Neutrophil (primary cell): ENCODE results near the gene WDR37.

Source experiments
- H3K27ac ChIP-seq: fragments of 200-600 bp; sonication (generic); 2 replicates; pipeline ENCODE4 v1.5.1; 2016; ENCODE audit warnings: mild to moderate bottlenecking, moderate library complexity
- H3K27me3 ChIP-seq: fragments of 200-600 bp; sonication (generic); 2 replicates; pipeline ENCODE4 v1.6.0; 2016; ENCODE audit warnings: mild to moderate bottlenecking
- H3K36me3 ChIP-seq: fragments of 200-600 bp; sonication (generic); 2 replicates; pipeline ENCODE4 v1.5.1; 2017
- H3K4me1 ChIP-seq, 2 experiments: fragments of 200-600 bp in 1 of 2; sonication (generic) in 1 of 2; 1 replicate in 1 of 2; 2 replicates in 1 of 2; pipeline versions ENCODE4 v1.5.1 to v1.6.1; 2013 to 2016; ENCODE audit warnings: low read depth in 1 of 2, low read length in 1 of 2, mild to moderate bottlenecking in 1 of 2, moderate library complexity in 1 of 2; ENCODE audit not compliant: control insufficient read depth in 1 of 2, insufficient read depth in 1 of 2
- H3K4me3 ChIP-seq, 2 experiments: fragments of 200-600 bp in 1 of 2; sonication (generic) in 1 of 2; 1 replicate in 1 of 2; 2 replicates in 1 of 2; pipeline ENCODE4 v1.5.1; 2013 to 2016; ENCODE audit warnings: low read depth in 1 of 2, low read length in 1 of 2, mild to moderate bottlenecking in 1 of 2, moderate library complexity in 1 of 2
- H3K9me3 ChIP-seq: fragments of 200-600 bp; sonication (generic); 2 replicates; pipeline ENCODE4 v1.5.1; 2016
- CTCF ChIP-seq: fragments of 200-600 bp; sonication (generic); IDR thresholded peaks from 2 replicates; pipeline ENCODE4 v1.5.1; 2016; ENCODE audit warnings: antibody characterized with exemption

Gene WDR37

GRCh38 chr10:1101946-1102345 lies 45.8 kb downstream of the WDR37 start:
- Histone ChIP-seq H3K4me3 (no peak overlapping the region), H3K9me3 (no peaks in the 10 kb centered on the region), H3K36me3 (peaks cover 99% of the 10 kb centered on the region), H3K27ac (no peak overlapping the region), H3K4me1 (no peaks in the 10 kb centered on the region), H3K27me3 (no peaks in the 10 kb centered on the region)
- no peak for TF ChIP-seq CTCF

GRCh38 chr10:1102416-1102815 lies 46.2 kb downstream of the WDR37 start:
- H3K27ac ChIP-seq: no peak overlapping the region
- H3K4me3 ChIP-seq: no peak overlapping the region
- H3K9me3 ChIP-seq: no peaks in the 10 kb centered on the region
- H3K36me3 ChIP-seq: peaks cover 99% of the 10 kb centered on the region
- H3K27me3 ChIP-seq: no peaks in the 10 kb centered on the region
- no peaks in the 10 kb centered on the region for H3K4me1 ChIP-seq
- no peak for TF ChIP-seq CTCF

GRCh38 chr10:1102831-1103230 lies 46.6 kb downstream of the WDR37 start:
- H3K4me1 ChIP-seq: no peaks in the 10 kb centered on the region
- no peaks in the 10 kb centered on the region for H3K9me3 ChIP-seq
- TF ChIP-seq CTCF: no peak
- no peaks in the 10 kb centered on the region for H3K27me3 ChIP-seq
- H3K27ac ChIP-seq: no peak overlapping the region
- H3K4me3 ChIP-seq: no peak overlapping the region
- peaks cover 99% of the 10 kb centered on the region for H3K36me3 ChIP-seq

GRCh38 chr10:1103551-1103950 lies 47.4 kb downstream of the WDR37 start:
- peaks cover 100% of the 10 kb centered on the region for H3K36me3 ChIP-seq
- no peaks in the 10 kb centered on the region for H3K9me3 ChIP-seq
- H3K27ac ChIP-seq: no peak overlapping the region
- TF ChIP-seq CTCF: no peak
- H3K27me3 ChIP-seq: no peaks in the 10 kb centered on the region
- H3K4me1 ChIP-seq: no peaks in the 10 kb centered on the region
- no peak overlapping the region for H3K4me3 ChIP-seq

GRCh38 chr10:1104971-1105370 lies 48.8 kb downstream of the WDR37 start:
- Histone ChIP-seq H3K4me1 (no peaks in the 10 kb centered on the region), H3K36me3 (peaks cover 100% of the 10 kb centered on the region), H3K4me3 (no peak overlapping the region), H3K27me3 (no peaks in the 10 kb centered on the region), H3K27ac (no peak overlapping the region), H3K9me3 (no peaks in the 10 kb centered on the region)
- no peak for TF ChIP-seq CTCF

- Histone ChIP-seq H3K4me3 (no peak overlapping the region), H3K4me1 (no peaks in the 10 kb centered on the region), H3K36me3 (peaks cover 100% of the 10 kb centered on the region), H3K27me3 (no peaks in the 10 kb centered on the region), H3K9me3 (no peaks in the 10 kb centered on the region), H3K27ac (no peak overlapping the region)
- no peak for TF ChIP-seq CTCF
Measured at GRCh38 chr10:1107004-1107403, 50.8 kb downstream of the WDR37 start.
